DOHH2 (cell line): Measurements from ENCODE around the gene HK2.

Source experiments
- EZH2phosphoT487 ChIP-seq: fragments of 200-600 bp; sonication (generic); IDR thresholded peaks from 2 replicates; pipeline ENCODE4 v1.6.1; 2017; ENCODE audit warnings: borderline replicate concordance, mild to moderate bottlenecking, antibody characterized with exemption, low read length, moderate library complexity, mixed read lengths
- TF ChIP-seq, protein P1 (sequence below): fragments of 200-600 bp; sonication (generic); IDR thresholded peaks from one replicate; pipeline ENCODE4 v1.5.1; 2014; ENCODE audit warnings: antibody characterized with exemption, mild to moderate bottlenecking, low read depth, low read length; ENCODE audit not compliant: poor library complexity, severe bottlenecking

DNA sequence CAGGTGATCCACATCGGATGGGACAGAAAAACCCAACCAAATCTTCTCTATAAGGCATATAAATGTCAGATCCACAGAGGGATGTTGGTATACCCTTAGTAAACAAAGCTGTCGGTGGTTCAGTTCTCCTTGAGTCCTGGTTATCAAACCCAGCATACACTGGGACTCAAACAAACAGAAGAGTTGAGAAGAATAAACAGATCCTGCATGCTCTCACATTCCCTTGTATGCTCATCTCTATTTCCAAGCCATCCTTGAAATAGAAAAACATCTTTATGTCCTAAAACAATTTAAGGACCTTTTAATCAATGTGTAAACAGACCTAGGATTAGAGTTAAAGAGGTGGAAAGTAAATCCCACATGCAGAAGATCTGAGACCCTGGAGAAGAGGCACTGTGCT lies 19.8 kb upstream of the HK2 start:
- TF ChIP-seq, protein P1, sequence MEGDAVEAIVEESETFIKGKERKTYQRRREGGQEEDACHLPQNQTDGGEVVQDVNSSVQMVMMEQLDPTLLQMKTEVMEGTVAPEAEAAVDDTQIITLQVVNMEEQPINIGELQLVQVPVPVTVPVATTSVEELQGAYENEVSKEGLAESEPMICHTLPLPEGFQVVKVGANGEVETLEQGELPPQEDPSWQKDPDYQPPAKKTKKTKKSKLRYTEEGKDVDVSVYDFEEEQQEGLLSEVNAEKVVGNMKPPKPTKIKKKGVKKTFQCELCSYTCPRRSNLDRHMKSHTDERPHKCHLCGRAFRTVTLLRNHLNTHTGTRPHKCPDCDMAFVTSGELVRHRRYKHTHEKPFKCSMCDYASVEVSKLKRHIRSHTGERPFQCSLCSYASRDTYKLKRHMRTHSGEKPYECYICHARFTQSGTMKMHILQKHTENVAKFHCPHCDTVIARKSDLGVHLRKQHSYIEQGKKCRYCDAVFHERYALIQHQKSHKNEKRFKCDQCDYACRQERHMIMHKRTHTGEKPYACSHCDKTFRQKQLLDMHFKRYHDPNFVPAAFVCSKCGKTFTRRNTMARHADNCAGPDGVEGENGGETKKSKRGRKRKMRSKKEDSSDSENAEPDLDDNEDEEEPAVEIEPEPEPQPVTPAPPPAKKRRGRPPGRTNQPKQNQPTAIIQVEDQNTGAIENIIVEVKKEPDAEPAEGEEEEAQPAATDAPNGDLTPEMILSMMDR, result no peak
- no peak for TF ChIP-seq EZH2phosphoT487
